Colon (tissue), 2 donors: ENCODE data around the gene PLEKHA8.

Source experiments
- FAIRE-seq: peaks from 2 replicates; lab custom pipeline; 2012; peaks lifted over from hg19 to GRCh38; lab: Jason Lieb, UNC
- donor health status: control.
- donor health status: control.

The PLEKHA8 gene

DNA sequence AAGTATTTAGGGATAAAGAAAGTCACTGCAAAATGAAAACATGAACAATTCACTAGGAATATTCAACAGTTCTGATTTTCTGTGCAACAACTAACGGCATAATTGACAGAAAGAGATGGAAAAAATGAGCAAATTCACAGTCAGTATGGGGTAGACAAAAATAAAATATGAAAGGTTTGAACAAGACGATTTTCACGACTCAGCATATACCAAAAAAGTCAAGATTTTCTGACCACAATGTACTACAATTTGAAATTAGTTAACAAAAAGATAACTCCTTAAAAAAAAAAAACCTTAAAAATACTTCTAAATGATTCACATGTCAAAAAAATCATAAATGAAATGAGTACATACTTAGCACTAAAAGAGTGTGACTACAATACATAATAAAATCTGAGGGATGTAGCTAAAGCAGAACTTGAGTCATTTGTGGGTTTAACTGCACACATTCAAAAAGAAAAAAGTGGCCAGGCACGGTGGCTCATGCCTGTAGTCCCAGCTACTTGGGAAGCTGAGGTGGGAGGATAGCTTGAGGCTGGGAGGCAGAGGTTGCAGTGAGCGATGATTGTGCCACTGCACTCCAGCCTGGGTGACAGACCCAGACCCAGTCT, 84.0 kb downstream of the PLEKHA8 start:
- no peak for FAIRE-seq

DNA sequence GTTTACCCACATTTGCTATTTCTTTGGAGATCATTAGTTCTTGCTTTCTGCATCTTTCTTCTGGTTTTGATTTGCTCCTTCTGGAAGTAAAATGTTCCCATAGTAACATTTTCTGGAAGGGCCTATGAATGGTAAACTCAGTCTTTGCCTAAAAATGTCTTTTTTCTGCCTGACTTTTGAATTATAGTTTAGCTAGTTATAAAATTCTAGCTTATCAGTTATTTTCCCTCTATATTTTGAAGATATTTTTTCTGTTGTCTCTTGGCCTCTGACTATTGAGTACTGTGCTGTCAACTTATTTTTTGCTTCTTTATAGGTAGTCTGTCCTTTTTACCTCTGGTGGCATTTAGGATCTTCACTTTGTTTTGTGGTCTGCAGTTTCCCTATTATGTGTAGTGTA, 84.9 kb downstream of the PLEKHA8 start:
- FAIRE-seq, result no peak

DNA sequence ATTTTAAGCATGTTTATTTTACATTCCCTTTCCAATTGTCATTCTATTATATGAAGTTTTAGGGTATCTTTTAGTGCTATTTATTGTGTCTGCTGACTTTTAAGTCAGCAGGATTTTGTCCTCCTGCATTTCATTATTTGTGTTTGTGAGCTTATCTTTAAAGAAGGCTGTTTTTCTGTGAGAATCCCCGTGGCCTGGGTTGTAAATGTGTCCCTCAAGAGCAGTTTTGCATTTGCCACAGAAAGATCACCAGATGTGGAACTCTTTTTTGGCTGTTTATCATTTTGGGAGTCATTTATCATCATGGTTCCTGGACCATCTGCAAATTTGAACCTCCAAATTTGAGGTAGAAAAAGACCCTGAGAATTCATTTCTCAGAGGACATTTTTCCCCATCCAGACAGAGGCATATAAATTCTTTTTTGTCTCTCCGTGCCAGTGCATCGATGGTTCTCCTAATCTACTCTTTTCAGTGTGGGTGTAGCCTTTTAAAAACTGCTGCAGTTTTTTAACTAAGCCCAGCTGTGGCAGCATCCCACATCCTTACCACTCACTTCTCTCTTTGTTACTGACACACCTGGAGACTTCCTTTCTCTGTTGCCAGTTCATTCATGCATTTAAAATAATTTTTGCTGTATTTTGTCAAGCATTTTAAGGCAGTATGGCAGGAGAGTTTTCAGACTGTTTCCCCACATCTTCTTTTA, 86.5 kb downstream of the PLEKHA8 start:
- no peak for FAIRE-seq

DNA sequence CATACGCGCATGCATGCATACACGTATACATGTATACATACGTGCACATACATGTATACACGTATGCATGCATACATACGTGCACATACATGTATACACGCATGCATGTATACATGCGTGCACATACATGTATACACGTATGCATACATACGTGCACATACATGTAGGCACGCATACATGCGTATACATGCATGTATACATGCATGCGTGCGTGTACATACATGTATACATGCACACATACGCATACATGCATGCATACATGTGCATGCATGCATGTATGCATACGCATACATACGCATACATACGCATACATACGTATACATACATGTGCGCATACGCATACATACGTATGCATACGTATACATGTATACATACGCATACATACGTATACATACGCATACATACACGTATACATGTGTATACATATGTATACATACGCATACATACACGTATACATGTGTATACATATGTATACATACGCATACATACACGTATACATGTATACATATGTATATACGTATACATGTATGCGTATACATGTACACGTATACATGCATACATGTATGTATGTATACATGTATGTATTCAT, 87.6 kb downstream of the PLEKHA8 start:
- no peak for FAIRE-seq

DNA sequence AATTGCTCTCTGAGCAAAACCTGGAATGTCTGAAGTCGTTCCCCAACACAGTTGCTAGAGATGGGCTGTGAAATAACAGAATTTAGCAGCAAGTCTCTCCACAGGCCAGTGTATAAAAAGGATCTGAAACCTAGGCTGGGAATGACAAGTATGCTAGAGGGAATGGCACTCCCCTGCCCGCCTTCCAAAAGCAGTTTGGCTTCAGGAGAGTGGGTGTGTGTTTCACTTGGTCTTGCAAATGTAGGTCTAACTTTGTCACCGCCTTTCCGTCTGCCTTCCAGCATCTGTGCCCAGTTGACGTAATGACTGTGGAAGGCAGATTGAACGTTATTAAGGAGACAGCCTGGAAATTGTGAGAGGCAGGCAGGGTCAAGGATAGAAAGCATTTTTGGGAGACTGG, 88.6 kb downstream of the PLEKHA8 start:
- FAIRE-seq, result no peak

DNA sequence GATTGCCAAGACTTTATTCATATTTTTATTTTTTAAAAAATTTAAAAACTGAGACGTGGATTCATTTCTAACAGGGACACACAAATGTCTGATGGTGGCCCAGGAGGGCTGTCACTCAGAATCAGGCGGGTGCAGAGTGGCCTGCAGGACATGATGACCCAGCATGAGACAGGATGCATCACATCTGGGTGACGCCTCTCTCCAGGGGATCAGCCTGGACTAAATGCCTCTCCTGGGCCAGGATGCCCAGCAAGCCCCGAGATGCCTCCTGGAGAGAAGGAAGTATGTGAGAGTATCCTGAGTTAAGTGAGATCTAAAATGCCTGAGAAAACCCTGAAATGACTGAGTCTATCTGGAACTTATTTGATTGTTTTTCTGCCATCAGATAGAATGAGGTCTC, 89.7 kb downstream of the PLEKHA8 start:
- no peak for FAIRE-seq

DNA sequence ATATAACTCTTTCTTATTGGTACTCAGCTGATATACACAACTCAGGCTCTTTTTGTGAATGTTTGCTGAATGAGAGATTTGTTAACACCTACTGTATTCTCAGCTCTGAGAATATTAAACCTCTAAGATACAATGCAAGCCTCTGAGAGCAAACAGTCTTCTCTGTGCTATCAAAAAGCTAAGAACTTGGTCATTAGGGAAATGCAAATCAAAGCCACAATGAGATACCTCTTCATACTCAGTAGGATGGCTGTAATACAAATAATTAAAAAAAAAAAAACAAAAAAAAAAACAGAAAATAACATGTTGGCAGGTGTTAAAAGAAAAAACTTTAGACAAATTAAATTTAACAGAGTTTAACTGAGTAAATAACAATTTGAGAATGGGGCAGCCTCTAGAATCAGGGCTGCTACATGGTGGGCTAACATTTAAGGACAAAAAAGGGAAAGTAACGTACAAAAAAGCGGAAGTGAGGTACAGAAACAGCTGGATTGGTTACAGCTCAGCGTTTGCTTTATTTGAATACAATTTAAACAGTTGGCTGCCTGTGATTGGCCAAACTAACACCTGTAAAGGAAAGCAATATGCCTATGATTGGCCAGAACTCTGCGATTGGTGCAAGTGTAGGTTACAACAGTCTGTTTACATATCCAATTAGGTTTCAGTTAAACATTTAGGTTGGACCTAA, 91.8 kb downstream of the PLEKHA8 start:
- FAIRE-seq, result no peak

DNA sequence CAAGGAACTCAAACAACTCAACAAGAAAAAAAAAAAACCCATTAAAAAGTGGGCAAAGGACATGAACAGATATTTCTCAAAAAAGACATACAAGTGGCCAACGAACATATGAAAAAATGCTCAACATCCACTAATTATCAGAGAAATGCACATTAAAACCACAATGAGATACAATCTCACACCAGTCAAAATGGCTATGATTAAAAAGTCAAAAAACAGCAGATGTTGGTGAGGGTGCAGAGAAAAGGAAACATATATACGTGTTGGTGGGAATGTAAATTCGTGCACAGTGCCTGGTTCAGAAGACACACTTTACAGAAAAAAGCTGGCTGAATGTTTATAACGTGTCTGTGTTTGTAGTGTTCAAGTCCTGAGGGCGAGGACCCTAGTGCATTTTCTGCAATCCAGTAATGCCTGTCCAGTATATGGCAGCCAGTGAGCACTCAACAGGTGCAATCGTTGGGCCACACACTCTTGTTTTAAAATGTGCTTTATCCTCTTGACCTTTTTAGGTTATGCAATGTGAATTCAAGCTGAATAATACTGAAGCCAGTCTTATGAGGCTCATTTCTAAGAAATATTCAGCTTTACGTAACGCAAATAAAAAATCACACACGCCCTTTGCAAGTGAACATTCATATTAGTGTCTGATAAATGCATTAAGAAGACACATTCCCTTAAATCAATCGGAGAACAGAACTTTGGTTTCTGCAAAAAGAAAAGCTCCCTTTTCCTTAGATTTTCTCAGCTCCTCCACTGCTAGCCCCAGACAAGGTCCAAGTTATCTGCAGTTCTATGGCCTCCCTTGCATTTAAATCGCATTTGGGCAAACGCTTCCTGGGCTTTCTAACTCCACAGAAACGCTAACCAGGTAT, 105.8 kb downstream of the PLEKHA8 start:
- FAIRE-seq, result no peak

DNA sequence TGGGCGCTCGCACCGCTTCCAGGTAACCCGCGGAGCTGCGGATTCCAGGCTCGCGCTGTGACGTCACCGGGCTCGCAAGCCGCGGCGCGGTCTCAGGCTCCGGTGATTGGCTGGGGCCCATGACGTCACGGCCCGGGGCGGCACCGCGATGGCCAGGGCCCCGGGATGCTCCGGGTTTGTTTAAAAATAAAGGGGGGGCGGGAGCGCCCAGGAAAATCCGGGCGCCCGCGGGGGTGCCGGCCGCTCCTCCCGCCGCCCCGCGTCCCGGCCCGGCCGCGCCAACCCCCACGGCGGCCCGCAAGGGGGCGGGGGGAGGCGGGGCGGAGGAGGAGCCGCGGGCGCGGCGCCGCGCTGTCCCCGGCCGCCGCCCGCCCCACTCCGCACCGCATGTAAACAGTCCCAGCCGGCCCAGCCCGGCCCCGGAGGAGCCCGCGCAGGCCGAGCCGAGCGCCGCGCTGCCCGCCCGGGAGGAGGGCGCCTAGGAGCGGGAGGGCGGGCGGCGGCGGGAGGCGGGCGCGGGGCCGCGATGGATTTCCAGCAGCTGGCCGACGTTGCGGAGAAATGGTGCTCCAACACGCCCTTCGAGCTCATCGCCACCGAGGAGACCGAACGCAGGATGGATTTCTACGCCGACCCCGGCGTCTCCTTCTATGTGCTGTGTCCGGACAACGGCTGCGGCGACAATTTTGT, 106.5 kb downstream of the PLEKHA8 start, which contains the start of gene MTURN:
Gene MTURN, plus strand, starts transcription at position 376 of the 690 bp plus-strand sequence. Its CDS starts 151 bp downstream, at position 527.
- no peak for FAIRE-seq

DNA sequence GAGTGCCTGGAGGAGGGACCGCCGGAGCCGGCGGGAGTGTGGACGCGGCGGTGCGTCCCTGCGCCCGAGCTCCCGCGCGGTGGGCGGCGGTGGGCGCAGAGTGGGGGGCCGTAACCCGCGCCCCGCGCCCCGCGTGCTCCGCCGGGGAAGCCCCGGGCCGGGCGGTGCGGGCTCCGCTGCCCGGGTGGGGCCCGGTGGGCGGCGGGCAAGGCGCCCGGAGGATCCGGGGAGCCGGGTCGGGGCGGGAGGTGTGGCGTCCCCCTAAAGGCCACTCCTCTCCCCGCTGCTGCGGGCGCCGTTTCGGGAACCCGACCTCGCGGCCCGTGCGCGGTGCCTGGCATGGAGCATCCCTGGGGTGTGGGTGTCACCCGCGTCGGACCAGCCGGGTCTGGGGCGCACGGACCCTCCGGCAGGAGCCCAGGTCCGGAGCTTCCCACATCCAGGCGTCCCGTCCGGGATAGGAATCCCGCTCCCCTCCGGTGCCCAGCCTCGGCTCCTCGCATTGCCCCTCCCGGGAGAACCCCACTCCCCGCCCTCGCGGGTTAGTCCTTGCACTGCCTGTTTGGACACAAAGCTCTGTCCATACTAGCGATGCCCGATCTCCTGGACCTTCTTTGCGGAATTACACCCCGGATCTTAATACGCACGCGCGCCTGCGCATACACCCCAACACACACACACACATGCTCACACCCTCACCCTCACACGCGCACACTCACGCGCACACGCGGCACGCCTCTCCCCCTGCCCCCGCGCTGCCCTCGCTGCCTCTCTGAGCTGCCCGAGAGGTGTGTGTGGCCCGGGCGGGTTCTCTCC, 107.3 kb downstream of the PLEKHA8 start:
- no peak for FAIRE-seq

DNA sequence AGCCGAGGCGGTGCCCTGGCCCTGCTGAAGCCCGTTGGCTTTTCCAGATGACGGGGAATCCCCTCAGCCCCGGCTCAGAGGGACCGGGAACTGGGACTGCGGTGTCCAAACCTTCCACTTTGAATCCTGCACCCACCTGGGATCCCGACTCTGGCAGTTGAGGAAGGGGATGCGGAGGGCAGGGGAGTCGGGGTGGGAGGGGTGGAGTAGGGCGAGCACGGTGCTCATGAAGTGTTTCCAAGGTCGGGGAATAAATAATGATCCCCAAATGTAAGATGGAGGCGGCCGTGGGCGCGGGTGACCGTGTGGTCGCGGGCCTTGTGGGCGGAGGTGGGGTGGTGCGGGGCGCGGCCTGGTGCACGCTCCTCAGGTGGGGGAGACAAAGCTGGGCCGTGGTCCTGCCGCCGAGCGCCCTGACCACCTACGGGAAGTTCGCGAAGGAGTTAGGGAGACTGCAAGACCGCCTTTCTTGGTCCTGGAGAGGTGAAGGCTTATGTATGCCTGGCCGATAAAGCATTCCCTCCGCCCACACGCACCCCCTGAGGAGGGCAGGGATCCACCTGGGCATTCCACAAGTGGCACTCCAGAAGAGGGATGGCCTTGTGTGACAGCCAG, 108.0 kb downstream of the PLEKHA8 start:
- no peak for FAIRE-seq

DNA sequence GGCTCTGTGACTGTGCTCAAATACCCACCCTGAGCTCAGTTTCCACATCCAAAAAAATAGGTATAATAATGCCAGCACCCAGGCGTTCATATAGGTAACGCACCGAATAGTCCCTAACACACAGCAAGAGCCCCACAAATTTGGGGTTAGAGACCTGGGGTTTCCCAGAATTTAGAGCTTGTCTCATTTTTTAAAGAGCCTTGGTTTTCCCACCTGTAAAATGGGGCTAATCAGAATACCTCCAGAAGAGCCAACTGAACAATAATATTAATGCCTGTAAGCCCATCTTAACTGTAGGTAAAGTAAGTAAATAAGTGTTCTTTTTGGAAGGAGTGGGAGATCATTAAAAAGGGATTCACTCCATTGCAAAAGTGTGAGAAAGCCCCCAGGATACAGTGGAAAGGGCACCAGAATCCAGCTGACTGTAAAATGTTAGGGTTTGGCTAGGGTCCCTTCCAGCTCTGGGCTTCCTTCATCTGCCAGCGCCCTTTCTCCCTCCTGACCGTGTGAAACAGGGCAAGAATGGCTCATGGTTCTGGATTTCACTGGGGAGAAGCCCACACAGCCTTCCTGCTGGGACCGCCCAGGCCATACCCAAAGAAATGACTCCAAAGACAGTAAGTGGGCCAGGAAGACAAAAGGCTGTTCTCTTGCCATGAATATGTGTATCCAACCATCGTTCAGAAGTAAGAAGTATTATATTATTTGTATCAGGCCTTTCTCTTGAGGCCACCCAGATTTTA, 108.7 kb downstream of the PLEKHA8 start:
- no peak for FAIRE-seq

DNA sequence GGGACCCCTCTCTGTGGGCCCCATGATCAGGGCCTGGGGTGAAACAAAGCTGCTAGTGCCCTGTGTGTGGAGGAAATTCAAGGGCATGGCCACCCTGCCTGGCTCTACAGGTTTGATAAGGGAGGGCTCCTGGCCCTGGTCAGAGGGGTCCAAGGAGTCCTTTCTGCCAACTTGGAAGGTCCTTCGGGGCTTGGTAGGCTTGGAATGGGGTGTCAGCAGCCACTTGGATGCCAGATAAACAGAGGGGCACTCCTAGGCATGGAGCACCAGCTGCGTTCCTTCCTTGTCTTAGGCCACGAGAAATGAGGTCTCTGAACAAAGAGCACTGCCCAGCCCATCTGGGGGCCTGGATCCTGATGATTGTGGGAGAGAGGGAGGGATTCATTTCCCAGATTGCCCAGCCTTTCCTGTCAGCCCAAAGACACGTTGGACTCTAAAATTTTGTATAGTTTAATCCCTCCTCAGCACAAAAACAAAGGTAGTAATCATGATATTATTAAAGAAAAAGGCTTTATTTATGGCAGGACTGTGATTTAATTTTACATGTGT, 111.7 kb downstream of the PLEKHA8 start:
- no peak for FAIRE-seq

DNA sequence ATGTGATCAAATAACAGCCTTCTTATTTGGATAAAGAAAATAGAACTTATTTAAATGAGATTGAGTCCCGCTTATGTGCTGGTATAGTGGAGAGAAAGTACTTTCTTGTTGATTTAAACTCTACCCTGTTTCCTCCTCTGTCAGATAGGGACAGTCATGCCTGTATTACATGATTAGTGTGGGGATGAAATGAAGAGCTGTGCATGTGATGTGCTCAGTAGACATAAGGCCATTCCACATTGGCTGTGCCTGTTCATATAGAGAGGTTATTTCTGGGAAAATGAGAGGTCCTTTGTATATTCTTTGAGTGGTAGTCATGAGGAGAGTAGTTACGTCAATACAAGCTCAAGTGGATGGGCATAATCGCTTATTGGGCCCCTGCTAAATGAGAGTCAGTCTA, 112.2 kb downstream of the PLEKHA8 start:
- no peak for FAIRE-seq

DNA sequence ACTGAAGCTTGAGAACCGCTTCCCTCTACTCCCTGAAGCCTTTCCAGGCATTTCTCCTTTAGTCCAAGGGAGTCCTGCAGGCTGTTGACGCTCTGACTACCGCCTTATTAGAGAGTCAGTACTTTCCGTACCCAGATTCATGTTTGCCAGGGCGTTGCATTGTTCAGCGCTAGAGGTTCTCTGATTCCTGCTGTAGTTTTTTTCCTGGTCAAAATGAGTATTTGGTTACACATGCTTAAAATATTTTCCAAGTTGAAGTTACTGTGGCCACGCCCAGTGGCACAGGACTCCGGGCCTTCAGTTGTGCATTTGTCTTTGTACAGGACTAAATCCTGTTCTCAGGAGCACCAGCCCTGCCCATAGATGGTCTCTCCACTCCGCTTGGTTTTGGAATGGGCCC, 114.5 kb downstream of the PLEKHA8 start:
- FAIRE-seq, result no peak

DNA sequence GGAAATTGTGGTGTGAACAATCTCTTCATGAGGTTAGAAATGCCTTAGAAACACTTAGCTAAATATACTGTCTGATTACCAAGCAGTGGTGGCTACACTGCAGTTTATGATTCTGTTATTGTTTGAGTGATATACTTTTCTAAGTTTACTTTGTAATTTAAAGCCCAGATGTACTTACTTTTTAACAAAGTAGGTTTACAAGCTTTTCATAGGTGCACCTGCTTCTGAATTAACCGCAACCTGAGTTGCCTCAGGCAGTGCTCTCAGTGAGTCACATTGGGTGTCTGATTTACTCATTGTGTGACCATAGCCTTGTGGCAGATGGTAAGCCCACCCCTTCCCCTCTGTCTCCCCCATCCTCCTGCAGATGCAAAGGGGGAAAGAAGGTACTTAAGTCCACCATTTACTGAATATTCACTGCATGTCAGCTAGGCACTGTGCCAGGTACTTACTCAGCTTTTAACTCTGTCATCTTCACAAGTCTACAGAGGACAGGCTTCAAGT, 115.6 kb downstream of the PLEKHA8 start:
- no peak for FAIRE-seq

DNA sequence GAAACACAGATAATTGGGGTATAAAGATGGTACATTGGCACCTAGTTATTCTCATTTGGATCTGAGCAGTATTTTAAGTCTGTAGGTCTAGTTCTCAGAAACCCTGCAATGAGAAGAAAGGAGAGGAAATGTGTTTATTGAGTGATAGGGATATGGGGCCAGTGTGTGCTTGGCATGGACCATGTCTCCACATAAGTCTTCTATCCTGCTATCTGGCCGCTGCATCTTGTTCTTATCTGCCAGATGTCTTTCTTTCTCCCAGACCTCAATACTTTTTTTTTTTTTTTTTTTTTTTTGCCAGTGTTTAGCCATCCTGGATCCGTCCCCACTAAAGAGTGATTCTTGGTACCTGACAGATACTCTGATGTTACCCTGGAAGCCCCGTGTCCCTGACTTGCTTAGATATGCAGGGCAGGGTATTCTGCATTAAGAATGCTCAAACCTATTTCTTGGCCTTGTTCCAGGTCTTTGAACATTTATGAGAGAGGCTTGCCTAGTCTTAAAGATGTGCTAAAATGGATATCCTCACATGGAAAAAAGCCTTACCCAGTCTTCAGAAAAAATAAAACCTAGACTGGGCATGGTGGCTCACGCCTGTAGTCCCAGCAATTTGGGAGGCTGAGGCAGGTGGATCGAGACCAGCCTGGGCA, 116.6 kb downstream of the PLEKHA8 start:
- no peak for FAIRE-seq

DNA sequence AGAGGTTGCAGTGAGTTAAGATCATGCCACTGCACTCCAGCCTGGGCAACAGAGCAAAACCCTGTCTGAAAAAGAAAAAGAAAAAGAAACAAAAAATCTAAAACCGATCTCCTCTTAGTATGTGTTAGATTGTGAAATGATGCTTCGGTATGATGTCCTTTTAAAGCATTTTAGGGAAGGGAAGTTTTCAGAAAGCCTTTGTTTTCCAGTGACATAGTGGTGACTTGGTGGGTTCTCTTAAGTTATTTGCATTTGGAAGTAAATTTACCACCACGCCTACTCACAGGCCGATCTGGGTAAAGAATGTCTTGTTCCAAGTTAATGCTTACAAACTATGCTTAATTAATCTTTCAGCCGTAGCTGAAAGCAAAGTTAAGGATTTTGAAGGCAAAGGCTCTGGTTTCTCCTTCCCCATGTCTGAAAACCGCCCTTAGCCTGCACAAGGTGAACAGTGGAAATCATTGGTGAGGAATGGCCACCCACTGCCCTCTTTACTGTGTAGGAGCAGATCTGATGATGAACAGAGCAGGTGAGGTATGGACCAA, 117.3 kb downstream of the PLEKHA8 start:
- no peak for FAIRE-seq
